ENCODE measurements around the gene MON1B.

The MON1B gene

GRCh38 chr16:77246150-77246549 is 55.2 kb downstream of the MON1B start:
- no peak for DNase-seq (ENCODE audit: low spot score)

GRCh38 chr16:77250400-77250799 is 59.4 kb downstream of the MON1B start:
- DNase-seq (ENCODE audit: low spot score), result no peak

Measured in putamen (tissue), 1 donor.